Esophagus squamous epithelium (tissue), 5 donors: ENCODE measurements around the gene LAT. TPM values are rescaled to one million over a fixed set of nuclear protein-coding genes. Genes with fewer than 3 reads are reported as not detected.

Source experiments
- DNase-seq: peaks from one replicate; lab custom pipeline; 2025; lab: John Stamatoyannopoulos, UW
- H3K27ac ChIP-seq, 4 donors: fragments of 200-600 bp; sonication (generic); one replicate each; pipeline ENCODE4 v1.5.1; 2016 to 2019; ENCODE audit warnings: mild to moderate bottlenecking in 1 of 4
- H3K27me3 ChIP-seq, 4 donors: fragments of 200-600 bp; sonication (generic); 1 replicate in 3 of 4; 2 replicates in 1 of 4; pipeline versions ENCODE4 v1.5.1 to v1.6.0; 2017 to 2021; ENCODE audit warnings: antibody characterized with exemption in 1 of 4
- H3K36me3 ChIP-seq, 3 donors: fragments of 200-600 bp; sonication (generic); one replicate each; pipeline ENCODE4 v1.5.1; 2016 to 2019
- H3K4me1 ChIP-seq, 3 donors: fragments of 200-600 bp; sonication (generic); one replicate each; pipeline ENCODE4 v1.5.1; 2017 to 2019
- H3K4me3 ChIP-seq, 4 donors: fragments of 200-600 bp; sonication (generic); 1 replicate in 3 of 4; 2 replicates in 1 of 4; pipeline ENCODE4 v1.5.1; 2016 to 2019; ENCODE audit warnings: mild to moderate bottlenecking in 2 of 4, moderate library complexity in 1 of 4
- H3K9me3 ChIP-seq, 3 donors: fragments of 200-600 bp; sonication (generic); one replicate each; pipeline ENCODE4 v1.5.1; 2016 to 2019
- POLR2A ChIP-seq, 4 donors: fragments of 450-650 bp; IDR thresholded peaks; one replicate each; pipeline ENCODE4 v1.6.1; 2017; ENCODE audit warnings: antibody characterized with exemption in 4 of 4, mild to moderate bottlenecking in 4 of 4, moderate library complexity in 3 of 4
- WGBS, 2 donors: methylation state at CpG; one replicate each; pipeline ENCODE4 v1.1.5; 2018; 5-methylcytosine and 5-hydroxymethylcytosine counted together
- intact Hi-C: fragments of 100-400 bp; cut with DNase I; formaldehyde crosslinking; loops from one replicate; pipeline ENCODE4 v1.15.0; 2022
- total RNA-seq, 4 donors: library from RNA; depleted of rRNA; stranded (reverse); fragments of >200 nt; gene quantifications; one replicate each; pipeline ENCODE4 v1.1.0, GENCODE V29; 2016
- TF ChIP-seq, protein P1 (sequence below), 6 experiments: fragments of 450-650 bp in 4 of 6; fragments of 200-600 bp in 2 of 6; sonication (generic) in 2 of 6; IDR thresholded peaks; one replicate each; pipeline ENCODE4 v1.5.1; 2016 to 2019; ENCODE audit warnings: antibody characterized with exemption in 6 of 6, mild to moderate bottlenecking in 4 of 6, moderate library complexity in 4 of 6
- donor health status: DM: yes; HTN: yes; CAD: no.

LAT gene
- total RNA-seq, 4 donors from 2014 or later = 0.76 to 7.4 (median 2.5) TPM

DNA sequence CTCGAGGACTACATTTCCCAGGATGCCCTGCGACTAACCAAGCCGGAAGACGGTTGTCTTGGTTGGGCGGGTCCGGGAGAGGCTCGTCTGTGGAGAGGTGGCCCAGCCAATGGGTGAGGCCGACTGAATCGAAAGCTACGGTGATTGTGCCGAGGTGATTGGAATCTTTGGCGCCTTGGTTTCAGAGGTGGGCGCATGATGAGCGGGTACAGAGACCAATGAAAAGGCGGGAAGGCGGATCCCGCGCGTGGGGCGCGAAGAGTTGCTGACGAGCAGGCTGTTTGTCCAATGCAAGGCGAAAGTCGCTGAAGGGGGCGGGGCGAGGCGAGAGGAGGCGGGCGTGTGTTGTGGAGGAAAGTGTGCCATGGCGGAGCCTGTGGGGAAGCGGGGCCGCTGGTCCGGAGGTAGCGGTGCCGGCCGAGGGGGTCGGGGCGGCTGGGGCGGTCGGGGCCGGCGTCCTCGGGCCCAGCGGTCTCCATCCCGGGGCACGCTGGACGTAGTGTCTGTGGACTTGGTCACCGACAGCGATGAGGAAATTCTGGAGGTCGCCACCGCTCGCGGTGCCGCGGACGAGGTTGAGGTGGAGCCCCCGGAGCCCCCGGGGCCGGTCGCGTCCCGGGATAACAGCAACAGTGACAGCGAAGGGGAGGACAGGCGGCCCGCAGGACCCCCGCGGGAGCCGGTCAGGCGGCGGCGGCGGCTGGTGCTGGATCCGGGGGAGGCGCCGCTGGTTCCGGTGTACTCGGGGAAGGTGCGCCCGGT lies 34.0 kb upstream of the LAT start, which contains the start of gene NFATC2IP:
NFATC2IP (plus strand) TSS at position 290 of the 762 bp plus-strand sequence; CDS start at position 365, 75 bp downstream.
- TF ChIP-seq POLR2A (IDR thresholded peaks at IDR 0.05) = peak in 1 of 4 donors; percentile 27
- TF ChIP-seq, protein P1, sequence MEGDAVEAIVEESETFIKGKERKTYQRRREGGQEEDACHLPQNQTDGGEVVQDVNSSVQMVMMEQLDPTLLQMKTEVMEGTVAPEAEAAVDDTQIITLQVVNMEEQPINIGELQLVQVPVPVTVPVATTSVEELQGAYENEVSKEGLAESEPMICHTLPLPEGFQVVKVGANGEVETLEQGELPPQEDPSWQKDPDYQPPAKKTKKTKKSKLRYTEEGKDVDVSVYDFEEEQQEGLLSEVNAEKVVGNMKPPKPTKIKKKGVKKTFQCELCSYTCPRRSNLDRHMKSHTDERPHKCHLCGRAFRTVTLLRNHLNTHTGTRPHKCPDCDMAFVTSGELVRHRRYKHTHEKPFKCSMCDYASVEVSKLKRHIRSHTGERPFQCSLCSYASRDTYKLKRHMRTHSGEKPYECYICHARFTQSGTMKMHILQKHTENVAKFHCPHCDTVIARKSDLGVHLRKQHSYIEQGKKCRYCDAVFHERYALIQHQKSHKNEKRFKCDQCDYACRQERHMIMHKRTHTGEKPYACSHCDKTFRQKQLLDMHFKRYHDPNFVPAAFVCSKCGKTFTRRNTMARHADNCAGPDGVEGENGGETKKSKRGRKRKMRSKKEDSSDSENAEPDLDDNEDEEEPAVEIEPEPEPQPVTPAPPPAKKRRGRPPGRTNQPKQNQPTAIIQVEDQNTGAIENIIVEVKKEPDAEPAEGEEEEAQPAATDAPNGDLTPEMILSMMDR (IDR thresholded peaks at IDR 0.05) = peak in 1 of 6 experiments; percentile 28
- intact Hi-C loops = no loop called here

DNA sequence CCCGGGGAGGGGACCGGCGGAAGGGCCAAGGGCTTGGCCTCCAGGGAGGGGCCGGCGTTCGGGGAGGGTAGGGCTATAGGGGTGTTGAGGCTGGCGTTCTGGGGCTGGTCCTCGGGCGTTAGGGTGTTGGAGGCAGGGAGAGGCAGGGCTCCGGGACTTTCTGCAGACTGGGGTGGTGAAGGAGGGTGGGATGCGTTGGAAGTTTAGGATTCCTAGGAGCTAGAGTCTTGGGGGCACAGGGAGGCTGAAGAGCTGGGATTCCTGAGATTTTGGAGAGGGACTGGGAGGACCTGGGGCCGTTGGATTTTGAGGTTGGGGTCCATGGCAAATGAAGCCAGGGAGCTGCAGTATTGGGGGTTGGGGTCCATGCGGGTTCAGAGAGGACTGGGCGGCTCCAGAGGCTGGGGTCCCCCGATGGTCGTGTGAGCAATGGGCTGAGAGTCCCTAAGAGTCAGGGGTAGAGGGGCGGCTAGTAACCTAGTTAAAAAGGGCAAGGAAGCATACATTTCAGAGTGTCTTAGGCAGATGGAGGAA lies 33.4 kb upstream of the LAT start:
- H3K27me3 ChIP-seq = no peaks in the 10 kb centered on the region
- no peak for DNase-seq
- peak overlapping the region; percentile 85 to 97 (median 92) for H3K4me3 ChIP-seq
- TF ChIP-seq, protein P1 (IDR thresholded peaks at IDR 0.05) = no peak
- no peak for TF ChIP-seq POLR2A (IDR thresholded peaks at IDR 0.05)
- peak overlapping the region; percentile 86 to 96 (median 92) for H3K27ac ChIP-seq
- WGBS, 2 donors = 1% methylated on average over 11 to 13 of the region's 17 CpGs
- peaks cover 0 to 44% (median 24%) of the 10 kb centered on the region in 3 donors for H3K36me3 ChIP-seq
- H3K9me3 ChIP-seq = no peaks in the 10 kb centered on the region
- intact Hi-C loops = no loop called here
- peaks cover 10 to 31% (median 14%) of the 10 kb centered on the region in 3 donors for H3K4me1 ChIP-seq

More for the DNA sequence above, 34.0 kb upstream of the LAT start, which contains the start of gene NFATC2IP:
- H3K36me3 ChIP-seq = peaks cover 0 to 38% (median 18%) of the 10 kb centered on the region in 3 donors
- H3K4me3 ChIP-seq = peak within 1 kb of the TSS; percentile 85 to 97 (median 92)
- peaks cover 10 to 33% (median 16%) of the 10 kb centered on the region in 3 donors for H3K4me1 ChIP-seq
- H3K27me3 ChIP-seq = no peaks in the 10 kb centered on the region
- H3K9me3 ChIP-seq = no peaks in the 10 kb centered on the region
- 0% methylated on average over 10 to 42 of the region's 79 CpGs for WGBS, 2 donors
- DNase-seq = peak; percentile 97
- H3K27ac ChIP-seq = peak within 1 kb of the TSS; percentile 86 to 96 (median 92)

DNA sequence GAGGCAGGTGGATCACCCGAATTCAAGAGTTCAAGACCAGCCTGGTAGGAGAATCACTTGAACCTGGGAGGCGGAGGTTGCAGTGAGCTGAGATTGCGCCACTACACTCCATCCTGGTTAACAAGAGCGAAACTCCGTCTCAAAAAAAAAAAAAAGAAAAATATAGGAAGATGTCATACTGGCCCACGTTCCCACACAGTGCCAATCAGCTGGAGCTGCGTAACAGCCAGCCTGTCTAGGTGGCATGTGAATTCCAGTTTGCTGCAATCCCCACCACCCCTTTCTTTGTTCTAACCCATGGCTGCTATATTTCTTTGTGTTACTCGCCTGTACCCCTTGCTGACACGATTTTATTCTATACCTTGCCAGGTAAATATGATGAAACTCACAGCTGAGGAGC lies 26.6 kb upstream of the LAT start:
- no peak overlapping the region for H3K4me3 ChIP-seq
- intact Hi-C loops = no loop called here
- 88 to 90% methylated on average over 9 of the region's 9 CpGs for WGBS, 2 donors
- no peak for DNase-seq
- H3K9me3 ChIP-seq = no peaks in the 10 kb centered on the region
- TF ChIP-seq POLR2A (IDR thresholded peaks at IDR 0.05) = no peak
- TF ChIP-seq, protein P1 (IDR thresholded peaks at IDR 0.05) = no peak
- H3K36me3 ChIP-seq = peaks cover 6 to 100% (median 58%) of the 10 kb centered on the region in 3 donors
- peaks cover 0 to 4% (median 0%) of the 10 kb centered on the region in 3 donors for H3K4me1 ChIP-seq
- H3K27me3 ChIP-seq = no peaks in the 10 kb centered on the region
- no peak overlapping the region for H3K27ac ChIP-seq

DNA sequence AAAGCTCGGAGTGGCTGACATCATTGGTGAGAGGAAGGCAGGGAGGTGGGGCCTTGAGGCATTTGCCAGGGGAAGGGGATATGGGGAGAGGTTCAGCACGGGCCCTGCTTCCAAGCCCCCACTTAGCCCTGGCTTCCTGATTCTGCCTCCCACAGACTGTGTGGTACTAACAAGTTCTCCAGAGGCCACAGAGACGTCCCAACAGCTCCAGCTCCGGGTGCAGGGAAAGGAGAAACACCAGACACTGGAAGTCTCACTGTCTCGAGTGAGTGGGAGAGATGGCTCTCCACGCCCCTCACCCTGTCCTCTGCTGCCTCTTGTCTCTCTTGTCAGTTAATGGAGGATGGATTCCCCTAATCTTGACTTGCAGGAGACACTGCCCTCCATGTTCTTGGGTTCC lies 26.0 kb upstream of the LAT start:
- H3K4me1 ChIP-seq = no peaks in the 10 kb centered on the region
- no peaks in the 10 kb centered on the region for H3K9me3 ChIP-seq
- H3K36me3 ChIP-seq = peaks cover 6 to 100% (median 63%) of the 10 kb centered on the region in 3 donors
- TF ChIP-seq, protein P1 (IDR thresholded peaks at IDR 0.05) = no peak
- TF ChIP-seq POLR2A (IDR thresholded peaks at IDR 0.05) = no peak
- intact Hi-C loops = no loop called here
- H3K27me3 ChIP-seq = no peaks in the 10 kb centered on the region
- no peak for DNase-seq
- no peak overlapping the region for H3K4me3 ChIP-seq
- WGBS, 2 donors = 60 to 93% methylated on average over 1 to 3 of the region's 6 CpGs
- H3K27ac ChIP-seq = no peak overlapping the region

DNA sequence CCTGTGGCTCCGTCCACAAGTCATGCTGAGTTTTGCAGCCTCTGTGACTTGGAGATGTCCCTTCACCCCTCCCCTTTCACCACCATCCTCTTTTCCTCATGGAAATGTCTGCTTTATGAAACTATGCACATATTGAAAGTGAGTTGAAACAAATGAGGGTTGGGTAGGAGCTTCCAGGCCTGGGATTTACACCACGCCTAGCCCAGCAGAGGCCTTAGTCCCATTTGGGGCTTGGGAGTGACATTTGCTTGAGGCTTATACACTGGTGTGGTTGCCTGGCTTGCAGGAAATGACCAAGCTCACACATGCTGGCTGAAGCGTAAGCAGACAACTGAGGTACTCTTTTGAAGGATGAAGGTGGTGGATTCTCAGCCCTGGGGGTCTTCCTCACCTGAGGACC lies 20.8 kb upstream of the LAT start:
- peaks cover 6 to 71% (median 25%) of the 10 kb centered on the region in 3 donors for H3K36me3 ChIP-seq
- no peak overlapping the region for H3K4me3 ChIP-seq
- H3K9me3 ChIP-seq = no peaks in the 10 kb centered on the region
- TF ChIP-seq, protein P1 (IDR thresholded peaks at IDR 0.05) = no peak
- no peak for TF ChIP-seq POLR2A (IDR thresholded peaks at IDR 0.05)
- no peak overlapping the region for H3K27ac ChIP-seq
- H3K27me3 ChIP-seq = no peaks in the 10 kb centered on the region
- no peak for DNase-seq
- intact Hi-C loops = no loop called here
- WGBS, 2 donors = 70 to 94% methylated on average over 2 of the region's 3 CpGs
- no peaks in the 10 kb centered on the region for H3K4me1 ChIP-seq
